Left ventricle myocardium inferior (tissue), 1 donor: ENCODE data around the gene PEBP1. TPM values are rescaled to one million over a fixed set of nuclear protein-coding genes. Genes with fewer than 3 reads are reported as not detected.

ENCODE experiments used
- DNase-seq: peaks from one replicate; pipeline ENCODE4 v3.0.0-alpha.2; 2020
- H3K27ac ChIP-seq: fragments of 200-600 bp; replicated peaks from 2 replicates; pipeline ENCODE4 v1.8.0; 2021
- H3K27me3 ChIP-seq: fragments of 200-600 bp; 2 replicates; pipeline ENCODE4 v1.8.0; 2021; ENCODE audit warnings: low read depth
- H3K36me3 ChIP-seq: fragments of 200-600 bp; 2 replicates; pipeline ENCODE4 v1.8.0; 2021
- H3K4me1 ChIP-seq: fragments of 200-600 bp; 2 replicates; pipeline ENCODE4 v1.8.0; 2021
- H3K4me3 ChIP-seq: fragments of 200-600 bp; 2 replicates; pipeline ENCODE4 v1.8.0; 2021; ENCODE audit warnings: mild to moderate bottlenecking, moderate library complexity
- H3K9me3 ChIP-seq: fragments of 200-600 bp; replicated peaks from 2 replicates; pipeline ENCODE4 v1.8.0; 2021
- intact Hi-C: fragments of 100-400 bp; cut with micrococcal nuclease; formaldehyde crosslinking; loops from one replicate; pipeline ENCODE4 v1.11.0; 2022
- long read RNA-seq: library from polyadenylated mRNA; unstranded; transcript quantifications from one replicate; pipeline ENCODE4 v2.0.0, GENCODE V29; 2021
- total RNA-seq: library from RNA; stranded (reverse); fragmentation: NEBNext Ultra II Directional; extraction: Animal tissue kit (Norgen Biotek cat#: 25700); gene quantifications from one replicate; pipeline ENCODE4 v1.2.1, GENCODE V29; 2021
- TF ChIP-seq, protein P1 (sequence below): fragments of 200-600 bp; IDR thresholded peaks from 2 replicates; pipeline ENCODE4 v1.8.0; 2021; ENCODE audit warnings: antibody characterized with exemption, mild to moderate bottlenecking, borderline replicate concordance
- donor health status: DM: no; HTN: yes; CAD: no; lungs with severe emphysema.

Gene PEBP1
- total RNA-seq, result 461 TPM
- long read RNA-seq, transcript PEBP1-201 (4 exons, 1,697 nt), result major isoform, 1,138 of 1,176 reads
- long read RNA-seq, partial matches to known transcripts, result 29 of 1,176 reads
- long read RNA-seq, other reads (novel, unspliced or antisense), result 9 of 1,176 reads

DNA sequence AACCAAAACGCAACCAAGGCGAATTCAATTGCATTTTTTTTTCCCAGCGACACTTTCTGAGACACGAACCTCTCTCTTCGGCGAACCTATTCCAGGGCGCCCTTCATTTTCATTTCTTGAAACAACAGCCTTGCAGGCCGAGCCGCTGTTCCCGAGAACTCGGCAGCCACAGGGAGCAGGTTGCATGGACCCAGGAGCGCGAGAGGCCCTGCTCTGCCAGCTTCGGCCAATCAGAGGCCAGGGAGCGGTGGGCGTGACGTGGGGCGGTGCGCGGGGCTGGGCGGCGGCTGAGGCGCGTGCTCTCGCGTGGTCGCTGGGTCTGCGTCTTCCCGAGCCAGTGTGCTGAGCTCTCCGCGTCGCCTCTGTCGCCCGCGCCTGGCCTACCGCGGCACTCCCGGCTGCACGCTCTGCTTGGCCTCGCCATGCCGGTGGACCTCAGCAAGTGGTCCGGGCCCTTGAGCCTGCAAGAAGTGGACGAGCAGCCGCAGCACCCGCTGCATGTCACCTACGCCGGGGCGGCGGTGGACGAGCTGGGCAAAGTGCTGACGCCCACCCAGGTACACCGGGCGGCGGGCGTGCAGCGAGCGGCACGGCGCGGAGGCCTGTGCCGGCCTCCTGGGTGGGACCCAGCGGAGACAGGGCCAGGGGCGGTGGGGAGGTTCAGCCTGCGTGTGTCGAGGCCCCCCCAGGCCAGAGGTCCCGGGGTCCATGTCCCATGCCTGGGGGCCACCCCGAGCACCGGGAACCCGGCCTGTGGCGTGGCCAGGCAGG lies at the start of gene PEBP1:
TSS of gene PEBP1 (plus strand) at position 337 of the 771 bp plus-strand sequence. CDS start at position 423, 86 bp downstream.
- peaks cover 34% of the 10 kb centered on the region for H3K36me3 ChIP-seq
- peak within 1 kb of the TSS; percentile 94 for H3K27ac ChIP-seq
- DNase-seq, result peak; percentile 97
- no peaks in the 10 kb centered on the region for H3K9me3 ChIP-seq
- TF ChIP-seq, protein P1, sequence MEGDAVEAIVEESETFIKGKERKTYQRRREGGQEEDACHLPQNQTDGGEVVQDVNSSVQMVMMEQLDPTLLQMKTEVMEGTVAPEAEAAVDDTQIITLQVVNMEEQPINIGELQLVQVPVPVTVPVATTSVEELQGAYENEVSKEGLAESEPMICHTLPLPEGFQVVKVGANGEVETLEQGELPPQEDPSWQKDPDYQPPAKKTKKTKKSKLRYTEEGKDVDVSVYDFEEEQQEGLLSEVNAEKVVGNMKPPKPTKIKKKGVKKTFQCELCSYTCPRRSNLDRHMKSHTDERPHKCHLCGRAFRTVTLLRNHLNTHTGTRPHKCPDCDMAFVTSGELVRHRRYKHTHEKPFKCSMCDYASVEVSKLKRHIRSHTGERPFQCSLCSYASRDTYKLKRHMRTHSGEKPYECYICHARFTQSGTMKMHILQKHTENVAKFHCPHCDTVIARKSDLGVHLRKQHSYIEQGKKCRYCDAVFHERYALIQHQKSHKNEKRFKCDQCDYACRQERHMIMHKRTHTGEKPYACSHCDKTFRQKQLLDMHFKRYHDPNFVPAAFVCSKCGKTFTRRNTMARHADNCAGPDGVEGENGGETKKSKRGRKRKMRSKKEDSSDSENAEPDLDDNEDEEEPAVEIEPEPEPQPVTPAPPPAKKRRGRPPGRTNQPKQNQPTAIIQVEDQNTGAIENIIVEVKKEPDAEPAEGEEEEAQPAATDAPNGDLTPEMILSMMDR, result peak; percentile 10
- peaks cover 54% of the 10 kb centered on the region for H3K4me1 ChIP-seq
- H3K4me3 ChIP-seq, result peak within 1 kb of the TSS; percentile 92
- H3K27me3 ChIP-seq, result no peaks in the 10 kb centered on the region
- intact Hi-C loops, result no loop called here

- no peak overlapping the region for H3K27ac ChIP-seq
- H3K9me3 ChIP-seq, result no peaks in the 10 kb centered on the region
- H3K4me3 ChIP-seq, result no peak overlapping the region
- intact Hi-C loops, result no loop called here
- peaks cover 6% of the 10 kb centered on the region for H3K4me1 ChIP-seq
- TF ChIP-seq, protein P1, result no peak
- no peaks in the 10 kb centered on the region for H3K27me3 ChIP-seq
- DNase-seq, result no peak
- peaks cover 20% of the 10 kb centered on the region for H3K36me3 ChIP-seq
Observed at GRCh38 chr12:118089782-118090181, 46.1 kb upstream of the PEBP1 start.

DNA sequence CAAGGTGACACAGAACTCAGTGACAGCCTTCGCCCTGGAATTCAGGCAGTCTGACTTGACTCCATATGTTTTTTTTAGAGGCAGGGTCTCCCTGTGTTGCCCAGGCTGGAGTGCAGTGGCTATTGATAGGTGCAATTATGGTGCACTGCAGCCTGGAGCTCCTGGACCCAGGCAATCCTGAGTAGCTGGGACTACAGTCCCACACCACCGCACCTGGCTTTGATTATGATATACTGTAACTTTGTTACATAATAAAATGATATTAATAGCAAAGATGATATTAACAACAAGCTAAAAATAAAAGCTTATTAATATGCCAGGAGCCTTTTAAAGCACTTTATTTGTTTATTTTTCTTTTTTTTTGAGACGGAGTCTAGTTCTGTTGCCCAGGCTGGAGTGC lies 41.9 kb upstream of the PEBP1 start:
- H3K4me1 ChIP-seq, result peaks cover 6% of the 10 kb centered on the region
- DNase-seq, result no peak
- peaks cover 27% of the 10 kb centered on the region for H3K36me3 ChIP-seq
- TF ChIP-seq, protein P1, result no peak
- H3K27ac ChIP-seq, result no peak overlapping the region
- no peaks in the 10 kb centered on the region for H3K27me3 ChIP-seq
- intact Hi-C loops, result no loop called here
- H3K9me3 ChIP-seq, result no peaks in the 10 kb centered on the region
- no peak overlapping the region for H3K4me3 ChIP-seq

DNA sequence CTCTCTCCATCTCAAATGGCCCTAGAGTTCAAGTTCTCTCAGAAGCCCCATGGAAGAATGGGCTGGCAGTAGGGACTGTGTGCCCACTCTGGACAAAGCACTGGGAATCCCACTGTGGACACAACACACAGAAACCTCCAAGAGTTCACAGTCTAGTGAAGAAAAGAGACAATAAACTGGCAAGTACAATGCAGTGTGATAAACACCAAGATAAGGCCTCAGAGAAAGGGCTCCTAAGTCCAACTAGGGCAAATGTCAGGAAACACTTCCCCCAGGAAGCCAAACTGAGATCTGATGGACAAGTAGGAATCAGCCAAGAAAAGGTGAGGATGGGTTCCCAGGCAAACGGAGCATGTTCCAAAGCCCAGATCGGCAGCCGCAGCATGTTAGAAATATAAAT lies 37.5 kb upstream of the PEBP1 start:
- intact Hi-C loops, result no loop called here
- DNase-seq, result no peak
- peaks cover 22% of the 10 kb centered on the region for H3K4me1 ChIP-seq
- H3K4me3 ChIP-seq, result no peak overlapping the region
- no peaks in the 10 kb centered on the region for H3K27me3 ChIP-seq
- H3K27ac ChIP-seq, result no peak overlapping the region
- TF ChIP-seq, protein P1, result no peak
- peaks cover 8% of the 10 kb centered on the region for H3K36me3 ChIP-seq
- no peaks in the 10 kb centered on the region for H3K9me3 ChIP-seq

GRCh38 chr12:118098911-118099671 lies 36.8 kb upstream of the PEBP1 start:
- Histone ChIP-seq H3K36me3 (peaks cover 7% of the 10 kb centered on the region), H3K27me3 (no peaks in the 10 kb centered on the region), H3K27ac (no peak overlapping the region), H3K4me1 (peaks cover 25% of the 10 kb centered on the region), H3K4me3 (no peak overlapping the region), H3K9me3 (no peaks in the 10 kb centered on the region)
- DNase-seq, result no peak
- intact Hi-C loops, result no loop called here
- TF ChIP-seq, protein P1, result no peak
